NT2/D1 (cell line): ENCODE data around the gene UNC45A.

ENCODE experiments used
- SUZ12 ChIP-seq: IDR thresholded peaks from 2 replicates; pipeline ENCODE4 v1.6.1; 2011; ENCODE audit not compliant: insufficient read length, insufficient read depth; ENCODE audit errors: extremely low read depth
- YY1 ChIP-seq: IDR thresholded peaks from 2 replicates; pipeline ENCODE4 v1.6.1; 2011; ENCODE audit not compliant: insufficient read length, insufficient read depth
- ZNF274 ChIP-seq: IDR thresholded peaks from 2 replicates; pipeline ENCODE4 v1.6.1; 2011; ENCODE audit warnings: mild to moderate bottlenecking, low read depth, low read length

DNA sequence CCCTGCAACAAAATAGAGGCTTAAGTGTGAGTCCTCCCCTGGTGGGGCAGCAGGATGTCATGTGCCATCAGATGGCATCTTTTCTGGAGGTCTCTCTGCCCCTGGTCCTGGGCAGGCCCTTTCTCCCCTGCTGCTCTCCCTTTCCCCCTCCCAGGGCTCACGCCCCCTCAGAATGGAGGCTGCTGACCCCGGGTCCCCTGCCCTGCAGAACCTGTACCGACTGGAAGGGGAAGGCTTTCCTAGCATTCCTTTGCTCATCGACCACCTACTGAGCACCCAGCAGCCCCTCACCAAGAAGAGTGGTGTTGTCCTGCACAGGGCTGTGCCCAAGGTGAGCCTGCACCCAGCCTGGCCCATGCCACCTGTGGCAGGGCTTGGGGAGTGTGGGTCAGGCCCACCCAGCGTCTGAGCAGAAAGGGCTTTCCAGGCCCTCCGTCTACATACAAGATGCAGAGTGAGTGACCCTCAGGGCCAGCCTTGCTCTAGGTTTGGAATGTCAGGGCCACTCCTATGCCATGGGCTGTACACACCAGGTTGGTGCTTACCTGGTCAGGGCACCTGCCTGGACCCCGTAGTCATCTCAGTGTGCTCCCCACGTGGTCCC lies 43.6 kb upstream of the UNC45A start:
- no peak for TF ChIP-seq ZNF274
- no peak for TF ChIP-seq SUZ12
- TF ChIP-seq YY1, result no peak
